Liver (tissue), 9 donors: ENCODE data around the gene AP1S1. TPM values are rescaled to one million over a fixed set of nuclear protein-coding genes. Genes with fewer than 3 reads are reported as not detected.

Experiments
- DNase-seq: peaks from one replicate; pipeline ENCODE4 v3.0.0-alpha.2; 2017; ENCODE audit warnings: low spot score
- H3K27ac ChIP-seq, 2 donors: one replicate each; pipeline ENCODE4 v1.7.0; 2013; ENCODE audit warnings: inconsistent platforms in 2 of 2, low read length in 2 of 2, control low read depth in 1 of 2, low read depth in 1 of 2, mild to moderate bottlenecking in 1 of 2
- H3K27me3 ChIP-seq, 4 donors: one replicate each; pipeline versions ENCODE4 v1.6.1 to v1.7.0; 2013; ENCODE audit warnings: low read length in 3 of 4, inconsistent platforms in 1 of 4, mild to moderate bottlenecking in 1 of 4, moderate library complexity in 1 of 4; ENCODE audit not compliant: control insufficient read depth in 4 of 4, insufficient read depth in 4 of 4
- H3K36me3 ChIP-seq, 4 donors: one replicate each; pipeline versions ENCODE4 v1.6.1 to v1.7.0; 2013; ENCODE audit warnings: low read length in 3 of 4, mild to moderate bottlenecking in 3 of 4, low read depth in 1 of 4, moderate library complexity in 1 of 4; ENCODE audit not compliant: control insufficient read depth in 4 of 4, insufficient read depth in 3 of 4
- H3K4me1 ChIP-seq, 4 donors: one replicate each; pipeline versions ENCODE4 v1.6.1 to v1.7.0; 2013; ENCODE audit warnings: low read length in 3 of 4, mild to moderate bottlenecking in 3 of 4, moderate library complexity in 1 of 4; ENCODE audit not compliant: control insufficient read depth in 4 of 4, insufficient read depth in 4 of 4
- H3K4me3 ChIP-seq, 3 donors: one replicate each; pipeline versions ENCODE4 v1.6.1 to v1.7.0; 2013; ENCODE audit warnings: low read length in 3 of 3, control low read depth in 1 of 3, low read depth in 1 of 3, mild to moderate bottlenecking in 1 of 3
- H3K9ac ChIP-seq, 2 donors: one replicate each; pipeline ENCODE4 v1.7.0; 2013; ENCODE audit warnings: low read length in 2 of 2, mild to moderate bottlenecking in 2 of 2, moderate library complexity in 2 of 2, control low read depth in 1 of 2, low read depth in 1 of 2
- H3K9me3 ChIP-seq, 4 donors: one replicate each; pipeline versions ENCODE4 v1.6.1 to v1.7.0; 2013; ENCODE audit warnings: low read length in 3 of 4; ENCODE audit not compliant: control insufficient read depth in 4 of 4
- ATF3 ChIP-seq: IDR thresholded peaks from 2 replicates; pipeline ENCODE4 v1.6.1; 2016; ENCODE audit warnings: antibody characterized with exemption
- CTCF ChIP-seq: fragments of 150-350 bp; IDR thresholded peaks from 2 replicates; pipeline ENCODE4 v1.5.1; 2017; ENCODE audit warnings: improper control_type of control experiment, low read depth, low read length; ENCODE audit not compliant: missing input control
- EGR1 ChIP-seq, 2 donors: IDR thresholded peaks; 2 replicates each; pipeline ENCODE4 v1.6.1; 2016 to 2018; ENCODE audit warnings: antibody characterized with exemption in 2 of 2, low read depth in 2 of 2
- FOXA1 ChIP-seq: IDR thresholded peaks from 2 replicates; pipeline ENCODE4 v1.6.1; 2016; ENCODE audit warnings: antibody characterized with exemption
- FOXA2 ChIP-seq: IDR thresholded peaks from 2 replicates; pipeline ENCODE4 v1.6.1; 2016; ENCODE audit warnings: antibody characterized with exemption
- GABPA ChIP-seq, 2 donors: IDR thresholded peaks in 1 of 2; conservative IDR thresholded peaks in 1 of 2; 2 replicates each; pipeline ENCODE4 v1.6.1; 2016; ENCODE audit warnings: antibody characterized with exemption in 2 of 2, mild to moderate bottlenecking in 1 of 2, moderate library complexity in 1 of 2
- HNF4A ChIP-seq, 2 donors: conservative IDR thresholded peaks; 2 replicates each; pipeline ENCODE4 v1.6.1; 2016; ENCODE audit warnings: antibody characterized with exemption in 2 of 2, mild to moderate bottlenecking in 2 of 2
- HNF4G ChIP-seq: IDR thresholded peaks from 2 replicates; pipeline ENCODE4 v1.6.1; 2016; ENCODE audit warnings: antibody characterized with exemption
- JUND ChIP-seq, 2 donors: IDR thresholded peaks; 2 replicates each; pipeline ENCODE4 v1.6.1; 2016; ENCODE audit warnings: antibody characterized with exemption in 2 of 2
- MAX ChIP-seq: IDR thresholded peaks from 2 replicates; pipeline ENCODE4 v1.6.1; 2016; ENCODE audit warnings: antibody characterized with exemption
- NR2F2 ChIP-seq: IDR thresholded peaks from 2 replicates; pipeline ENCODE4 v1.6.1; 2016; ENCODE audit warnings: antibody characterized with exemption
- RAD21 ChIP-seq, 2 donors: IDR thresholded peaks; 2 replicates each; pipeline ENCODE4 v1.6.1; 2016; ENCODE audit warnings: antibody characterized with exemption in 2 of 2, mild to moderate bottlenecking in 2 of 2
- REST ChIP-seq: IDR thresholded peaks from 2 replicates; pipeline ENCODE4 v1.6.1; 2016; ENCODE audit warnings: antibody characterized with exemption, mild to moderate bottlenecking
- RXRA ChIP-seq, 2 donors: IDR thresholded peaks; 2 replicates each; pipeline ENCODE4 v1.6.1; 2017 to 2018; ENCODE audit warnings: antibody characterized with exemption in 2 of 2, mild to moderate bottlenecking in 1 of 2
- SP1 ChIP-seq: IDR thresholded peaks from 2 replicates; pipeline ENCODE4 v1.6.1; 2018; ENCODE audit warnings: antibody characterized with exemption, mild to moderate bottlenecking
- TAF1 ChIP-seq: conservative IDR thresholded peaks from 2 replicates; pipeline ENCODE4 v1.6.1; 2016; ENCODE audit warnings: antibody characterized with exemption, mild to moderate bottlenecking
- YY1 ChIP-seq: IDR thresholded peaks from 2 replicates; pipeline ENCODE4 v1.6.1; 2016; ENCODE audit warnings: antibody characterized with exemption, mild to moderate bottlenecking
- ZBTB33 ChIP-seq: IDR thresholded peaks from 2 replicates; pipeline ENCODE4 v1.6.1; 2016; ENCODE audit warnings: antibody characterized with exemption
- WGBS: extraction: QIAGEN DNeasy Blood & Tissue Kit; methylation state at CpG from one replicate; pipeline ENCODE4 v1.1.7; 2013; 5-methylcytosine and 5-hydroxymethylcytosine counted together
- polyA plus RNA-seq, 2 donors: library from polyadenylated mRNA; stranded (reverse) in 1 of 2; unstranded in 1 of 2; fragments of 200-250 nt in 1 of 2; fragments of >200 nt in 1 of 2; fragmentation: Nextera tagmentation in 1 of 2; extraction: Ambion mirVana in 1 of 2; gene quantifications; one replicate each; pipeline versions ENCODE4 v1.2.1 to v1.2.3, GENCODE V29; 2013 to 2015
- total RNA-seq, 2 donors: library from RNA; depleted of rRNA; stranded (reverse); fragments of >200 nt; gene quantifications; one replicate each; pipeline ENCODE4 v1.2.3, GENCODE V29; 2014
- donor health status: healthy.
- donor health status: healthy.
- donor health status: healthy.
- donor health status: healthy.
- donor health status: healthy.

AP1S1 gene
- total and polyA plus RNA-seq, 4 donors: 13.8 to 25.7 (median 22.0) TPM

- DNase-seq: no peak
Observed at GRCh38 chr7:101207459-101207858, 53.2 kb downstream of the AP1S1 start.

More at GRCh38 chr7:101207459-101207858, 53.2 kb downstream of the AP1S1 start:
- Histone ChIP-seq H3K27me3 (no peaks in the 10 kb centered on the region), H3K9ac (no peak overlapping the region), H3K4me3 (no peak overlapping the region), H3K4me1 (peaks cover 0 to 2% (median 0%) of the 10 kb centered on the region in 4 donors), H3K27ac (no peak overlapping the region), H3K36me3 (peaks cover 12 to 45% (median 23%) of the 10 kb centered on the region in 4 donors), H3K9me3 (no peaks in the 10 kb centered on the region)
- TF ChIP-seq FOXA2 (no peak), TAF1 (no peak), ZBTB33 (no peak), HNF4A (conservative IDR thresholded peaks at IDR 0.05) (no peak), EGR1 (IDR thresholded peaks at IDR 0.05; ENCODE audit: low read depth in 2 of 2) (no peak), RXRA (IDR thresholded peaks at IDR 0.05) (no peak), JUND (IDR thresholded peaks at IDR 0.05) (no peak), ATF3 (no peak), SP1 (no peak), MAX (no peak), REST (no peak), GABPA (IDR thresholded peaks at IDR 0.05 in 1 of 2, conservative IDR thresholded peaks at IDR 0.05 in 1 of 2) (no peak), NR2F2 (no peak), HNF4G (no peak), RAD21 (IDR thresholded peaks at IDR 0.05) (no peak), FOXA1 (no peak), YY1 (no peak), CTCF (no peak)
- WGBS: 94% methylated on average over 17 of the region's 17 CpGs
